NCI-H1930 (cell line): ENCODE data around the gene ATP5MG.

Experiments
- DNase-seq, 2 experiments: peaks; one replicate each; lab custom pipeline; 2025; lab: John Stamatoyannopoulos, UW

Gene ATP5MG

GRCh38 chr11:118442908-118443589 is 41.6 kb downstream of the ATP5MG start:
- no peak for DNase-seq

DNA sequence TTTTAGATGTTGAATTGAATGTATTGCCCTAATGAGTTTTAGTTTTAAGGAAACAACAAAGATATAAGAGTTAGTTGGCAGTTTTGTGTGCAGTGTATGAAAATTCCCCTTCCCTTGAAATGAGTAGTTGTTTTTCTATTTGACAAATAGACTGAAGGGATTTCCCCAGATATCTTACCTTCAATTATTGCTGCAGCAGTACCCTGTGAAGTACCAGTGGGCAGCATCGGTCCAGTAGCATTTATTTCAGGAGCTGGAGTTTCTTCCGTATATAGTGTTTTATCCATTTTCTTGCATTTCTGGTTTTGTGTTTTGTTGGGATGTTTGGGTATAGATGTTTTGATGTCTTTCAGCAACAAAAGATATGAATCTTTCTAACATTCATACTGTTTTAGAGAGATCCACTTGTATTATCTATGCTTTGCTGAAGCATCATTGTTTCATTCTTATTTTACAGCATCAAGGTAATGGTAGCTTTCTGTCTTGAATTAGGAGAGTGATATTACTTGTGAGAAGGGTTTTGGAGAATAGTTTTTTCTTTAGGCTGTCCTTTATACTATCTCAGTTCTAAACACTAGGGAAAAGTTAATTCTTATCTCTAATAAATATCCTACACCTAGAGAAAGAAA is 42.3 kb downstream of the ATP5MG start:
- DNase-seq, result no peak

- DNase-seq, result no peak
Observed at GRCh38 chr11:118447423-118447822, 46.0 kb downstream of the ATP5MG start.

DNA sequence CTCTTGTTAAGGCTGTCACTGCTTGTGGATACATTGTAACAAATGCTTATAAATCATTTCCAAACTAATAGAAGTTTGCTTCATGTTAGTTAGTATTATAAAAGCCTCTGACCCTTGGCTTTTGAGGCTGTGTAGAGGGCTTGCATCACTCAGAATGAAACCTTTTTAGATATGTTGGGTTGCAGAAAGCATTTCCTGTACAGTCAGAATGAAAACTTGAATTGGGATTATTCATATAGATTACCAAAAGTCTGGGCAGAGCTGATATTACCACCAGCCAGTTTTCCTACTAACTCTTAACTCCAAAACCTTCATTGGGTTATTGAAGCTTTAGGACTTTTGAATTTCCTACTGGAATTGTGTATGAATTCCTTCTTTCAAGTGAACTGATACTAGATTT is 46.9 kb downstream of the ATP5MG start:
- no peak for DNase-seq

- no peak for DNase-seq
Observed at GRCh38 chr11:118449316-118449918, 48.0 kb downstream of the ATP5MG start.

DNA sequence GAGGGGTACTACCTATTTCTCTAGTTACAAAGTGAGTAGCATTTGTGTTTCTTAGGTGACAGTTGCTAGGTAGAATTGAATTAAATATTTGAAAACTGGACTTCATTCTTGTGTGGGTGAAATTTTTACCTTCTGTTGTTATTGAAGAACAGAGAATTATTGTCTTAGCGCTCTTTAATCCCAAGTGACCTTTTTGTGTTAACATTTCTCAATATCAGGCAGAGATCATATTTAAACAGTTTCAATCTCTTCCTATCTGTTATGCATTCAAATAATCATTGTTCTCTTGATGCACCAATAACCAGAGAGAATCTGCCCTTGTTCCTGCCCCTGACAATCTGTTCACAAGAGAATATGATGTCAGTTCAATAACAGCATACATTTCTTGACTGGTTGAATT is 49.0 kb downstream of the ATP5MG start:
- no peak for DNase-seq
